ENCODE results near the gene OGFR.

DNA sequence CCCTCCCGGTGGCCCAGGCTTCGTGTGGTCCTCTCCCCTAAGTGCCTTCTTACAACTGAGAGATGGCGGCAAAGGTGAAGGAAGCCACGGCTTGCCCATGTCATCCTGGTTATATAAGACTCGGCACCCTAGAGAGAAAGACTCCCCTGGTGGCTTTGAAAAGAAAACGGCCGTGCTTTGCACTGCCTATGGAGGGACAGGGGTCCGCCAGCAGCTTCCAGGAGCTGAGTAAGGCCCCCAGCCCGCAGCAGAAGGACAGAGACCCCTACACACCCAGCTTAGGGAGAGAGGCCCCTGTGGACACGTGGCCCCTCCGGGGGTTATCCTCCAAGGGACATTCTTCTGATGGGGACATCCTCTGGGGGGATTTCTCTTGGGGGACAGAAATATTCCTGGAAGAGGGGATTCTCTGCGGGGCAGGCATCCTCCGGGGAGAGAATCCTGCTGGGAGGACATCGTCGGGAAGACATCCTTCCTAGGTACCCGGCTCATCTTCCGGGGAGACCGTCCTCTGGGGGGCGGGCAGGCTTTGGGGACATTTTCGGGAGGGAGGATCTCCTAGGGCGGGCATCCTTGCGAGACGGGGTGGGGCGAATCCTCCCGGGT is 511 bp upstream of the OGFR start:
- TF ChIP-seq, protein P1, sequence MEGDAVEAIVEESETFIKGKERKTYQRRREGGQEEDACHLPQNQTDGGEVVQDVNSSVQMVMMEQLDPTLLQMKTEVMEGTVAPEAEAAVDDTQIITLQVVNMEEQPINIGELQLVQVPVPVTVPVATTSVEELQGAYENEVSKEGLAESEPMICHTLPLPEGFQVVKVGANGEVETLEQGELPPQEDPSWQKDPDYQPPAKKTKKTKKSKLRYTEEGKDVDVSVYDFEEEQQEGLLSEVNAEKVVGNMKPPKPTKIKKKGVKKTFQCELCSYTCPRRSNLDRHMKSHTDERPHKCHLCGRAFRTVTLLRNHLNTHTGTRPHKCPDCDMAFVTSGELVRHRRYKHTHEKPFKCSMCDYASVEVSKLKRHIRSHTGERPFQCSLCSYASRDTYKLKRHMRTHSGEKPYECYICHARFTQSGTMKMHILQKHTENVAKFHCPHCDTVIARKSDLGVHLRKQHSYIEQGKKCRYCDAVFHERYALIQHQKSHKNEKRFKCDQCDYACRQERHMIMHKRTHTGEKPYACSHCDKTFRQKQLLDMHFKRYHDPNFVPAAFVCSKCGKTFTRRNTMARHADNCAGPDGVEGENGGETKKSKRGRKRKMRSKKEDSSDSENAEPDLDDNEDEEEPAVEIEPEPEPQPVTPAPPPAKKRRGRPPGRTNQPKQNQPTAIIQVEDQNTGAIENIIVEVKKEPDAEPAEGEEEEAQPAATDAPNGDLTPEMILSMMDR (IDR thresholded peaks at IDR 0.05) = no peak
- no peak for TF ChIP-seq POLR2A (IDR thresholded peaks at IDR 0.05)
